HG02678 (cell line): ENCODE measurements around the gene TBC1D16.

ENCODE experiments used
- ATAC-seq: cut with Tn5 transposase; IDR thresholded peaks from one replicate; pipeline ENCODE4 v1.9.1; 2021; ENCODE audit warnings: mild to moderate bottlenecking, moderate library complexity; ENCODE audit not compliant: unreplicated experiment

The TBC1D16 gene

GRCh38 chr17:79941088-79942010 lies 94.3 kb downstream of the TBC1D16 start:
- ATAC-seq: no peak

GRCh38 chr17:79940459-79941087 lies 95.1 kb downstream of the TBC1D16 start:
- ATAC-seq: no peak

GRCh38 chr17:79939755-79940458 lies 95.8 kb downstream of the TBC1D16 start:
- no peak for ATAC-seq

GRCh38 chr17:79939094-79939435 lies 96.6 kb downstream of the TBC1D16 start:
- no peak for ATAC-seq

- ATAC-seq: no peak
Observed at GRCh38 chr17:79938336-79939093, 97.2 kb downstream of the TBC1D16 start.

GRCh38 chr17:79937391-79938335 lies 98.0 kb downstream of the TBC1D16 start:
- no peak for ATAC-seq

- ATAC-seq: no peak
Observed at GRCh38 chr17:79936641-79937381, 98.9 kb downstream of the TBC1D16 start.

GRCh38 chr17:79936050-79936449 lies 99.6 kb downstream of the TBC1D16 start:
- ATAC-seq: no peak

GRCh38 chr17:79935197-79935885 lies 100.3 kb downstream of the TBC1D16 start:
- no peak for ATAC-seq

GRCh38 chr17:79934653-79934970 lies 101.1 kb downstream of the TBC1D16 start:
- ATAC-seq: no peak

GRCh38 chr17:79933863-79934652 lies 101.6 kb downstream of the TBC1D16 start:
- ATAC-seq: no peak

- ATAC-seq: no peak
Observed at GRCh38 chr17:79932451-79933306, 103.0 kb downstream of the TBC1D16 start.

- ATAC-seq: no peak
Observed at GRCh38 chr17:79931817-79932309, 103.8 kb downstream of the TBC1D16 start.

- ATAC-seq: no peak
Observed at GRCh38 chr17:79930877-79931816, 104.5 kb downstream of the TBC1D16 start.

GRCh38 chr17:79930062-79930876 lies 105.4 kb downstream of the TBC1D16 start:
- no peak for ATAC-seq
